ENCODE measurements around the gene CLUH. TPM values are rescaled to one million over a fixed set of nuclear protein-coding genes. Genes with fewer than 3 reads are reported as not detected.
"Not testable (repeated sequence)": the region's sequence is repeated elsewhere in the genome, so short reads cannot be mapped to it uniquely, and the experiment has no call there.

Gene CLUH
- total RNA-seq, 1 experiment from 2014 or later = 44.7 TPM

DNA sequence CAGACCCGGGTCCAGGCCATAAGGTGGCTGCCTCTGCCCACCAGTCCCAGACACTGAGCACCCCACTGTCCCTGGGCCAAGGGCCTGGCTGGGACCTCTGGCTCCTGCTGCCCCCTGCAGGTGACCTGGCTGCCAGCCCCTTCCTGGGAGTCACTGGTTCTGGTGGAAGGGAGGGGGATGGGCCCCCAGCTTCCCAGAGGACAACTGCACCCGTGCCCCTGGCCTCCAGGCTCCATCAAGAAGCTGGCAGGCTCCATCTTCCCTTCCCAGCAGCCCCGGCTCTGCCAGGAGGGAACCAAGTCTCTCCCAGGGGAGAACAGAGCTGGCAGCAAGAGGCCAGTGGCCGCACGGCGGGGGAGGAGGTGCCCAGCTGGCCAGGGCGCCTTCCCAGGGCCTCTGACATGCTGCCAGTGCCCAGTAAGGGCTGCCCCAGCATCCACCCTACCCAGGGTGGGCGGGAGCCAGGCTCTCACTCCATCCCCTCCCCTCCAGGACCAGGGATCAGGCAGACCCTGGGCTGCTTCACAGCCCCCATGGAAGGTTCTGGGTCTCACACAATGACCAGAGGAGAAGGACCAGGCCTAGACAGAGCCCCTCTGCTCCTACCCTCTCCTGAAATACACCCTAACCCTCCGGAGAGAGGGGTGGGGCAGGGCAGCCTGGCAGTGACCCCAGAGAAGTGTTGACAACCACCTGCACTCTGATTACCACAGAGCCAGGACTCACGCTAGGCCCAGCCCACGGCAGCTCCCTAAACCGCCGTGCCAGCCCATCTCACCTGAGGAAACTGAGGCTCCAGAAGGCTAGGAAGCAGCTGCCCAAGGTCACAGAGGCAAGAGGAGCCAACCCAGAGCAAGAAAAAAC is 3.6 kb downstream of the CLUH start:
- no peak for DNase-seq
- Histone ChIP-seq H3K36me3 (peaks cover 3% of the 10 kb centered on the region; the same call in 1 of the 2 replicates), H3K27me3 (no peaks in the 10 kb centered on the region), H3K4me3 (no peak overlapping the region), H3K9me3 (no peaks in the 10 kb centered on the region)

GRCh38 chr17:2706911-2707510 is 4.6 kb downstream of the CLUH start:
- Histone ChIP-seq H3K9me3 (no peaks in the 10 kb centered on the region), H3K36me3 (peaks cover 5% of the 10 kb centered on the region; the same call in 1 of the 2 replicates), H3K4me3 (no peak overlapping the region), H3K27me3 (no peaks in the 10 kb centered on the region)
- no peak for DNase-seq

GRCh38 chr17:2705888-2706795 is 5.4 kb downstream of the CLUH start:
- Histone ChIP-seq H3K36me3 (peaks cover 5% of the 10 kb centered on the region; the same call in 1 of the 2 replicates), H3K27me3 (no peaks in the 10 kb centered on the region), H3K9me3 (no peaks in the 10 kb centered on the region), H3K4me3 (no peak overlapping the region)
- DNase-seq = no peak

- no peak for DNase-seq
- H3K9me3 ChIP-seq = no peaks in the 10 kb centered on the region
- H3K27me3 ChIP-seq = no peaks in the 10 kb centered on the region
- peaks cover 5% of the 10 kb centered on the region; the same call in 1 of the 2 replicates for H3K36me3 ChIP-seq
- no peak overlapping the region for H3K4me3 ChIP-seq
Observed at GRCh38 chr17:2705263-2705662, 6.3 kb downstream of the CLUH start.

DNA sequence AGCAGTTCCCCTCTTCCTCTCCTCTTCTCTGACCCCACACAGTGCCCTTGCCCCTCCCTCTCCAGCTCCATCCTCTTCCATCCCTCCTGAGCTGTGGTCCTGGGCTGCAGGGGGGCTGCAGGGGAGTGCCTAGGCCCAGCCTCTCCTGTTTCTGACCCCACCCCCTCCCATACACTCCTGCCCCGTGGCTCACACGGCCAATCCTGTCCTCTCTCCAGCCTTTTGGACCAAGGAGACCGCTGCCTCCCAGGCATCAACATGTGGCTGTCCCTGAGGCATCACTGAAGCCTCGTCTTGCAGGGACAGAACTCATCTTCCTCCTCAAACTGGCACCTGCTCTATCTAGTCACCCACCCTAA is 6.7 kb downstream of the CLUH start:
- Histone ChIP-seq H3K27me3 (no peaks in the 10 kb centered on the region), H3K9me3 (no peaks in the 10 kb centered on the region), H3K36me3 (peaks cover 5% of the 10 kb centered on the region; the same call in 1 of the 2 replicates), H3K4me3 (no peak overlapping the region)
- no peak for DNase-seq

DNA sequence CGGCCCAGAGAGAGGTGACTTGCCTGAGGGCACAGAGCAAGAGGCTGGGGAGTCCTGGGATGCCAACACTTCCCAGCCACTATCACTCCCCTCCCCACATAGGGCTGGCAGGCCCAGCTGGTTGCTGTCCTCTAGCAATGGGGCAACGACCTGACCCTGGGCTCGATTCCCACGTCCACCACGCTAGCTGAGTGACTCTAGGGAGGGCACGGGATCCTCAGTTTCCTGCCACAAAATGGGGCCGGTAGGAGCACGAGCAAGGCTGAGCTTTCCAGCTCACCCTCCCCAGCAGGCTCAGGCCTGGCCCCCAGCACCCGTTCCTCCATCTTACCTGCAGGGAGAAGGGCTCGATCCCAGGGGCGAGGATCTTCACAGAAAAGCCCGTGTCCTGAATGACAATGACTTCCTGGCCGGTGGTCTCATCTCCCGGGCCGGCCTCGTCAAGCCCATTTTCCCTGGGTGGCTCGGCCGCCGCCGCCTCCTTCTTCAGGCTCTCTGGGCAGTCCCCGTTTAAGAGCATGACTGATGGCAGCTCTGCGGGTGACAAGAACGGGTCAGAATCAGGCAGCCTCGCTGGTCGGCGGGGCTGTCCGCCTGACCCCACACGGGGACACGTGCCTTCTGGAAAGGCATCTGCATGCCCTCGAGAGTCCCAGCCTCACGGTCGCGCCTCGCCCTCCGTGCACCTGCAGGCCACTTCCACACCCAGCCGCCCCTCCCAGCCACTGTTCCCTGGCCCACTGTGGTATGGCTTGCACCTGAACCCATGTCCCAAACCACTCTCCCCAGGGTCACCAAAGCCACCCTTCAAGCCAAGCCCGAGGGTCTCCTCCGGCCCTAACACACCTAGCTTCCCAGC is 7.3 kb downstream of the CLUH start:
- H3K4me3 ChIP-seq = no peak overlapping the region
- DNase-seq = no peak
- peaks cover 5% of the 10 kb centered on the region; the same call in 1 of the 2 replicates for H3K36me3 ChIP-seq
- no peaks in the 10 kb centered on the region for H3K9me3 ChIP-seq
- H3K27me3 ChIP-seq = no peaks in the 10 kb centered on the region

- Histone ChIP-seq H3K27me3 (no peaks in the 10 kb centered on the region), H3K9me3 (no peaks in the 10 kb centered on the region), H3K36me3 (peaks cover 5% of the 10 kb centered on the region; the same call in 1 of the 2 replicates), H3K4me3 (no peak overlapping the region)
- DNase-seq = no peak
Observed at GRCh38 chr17:2703606-2704005, 8.0 kb downstream of the CLUH start.

DNA sequence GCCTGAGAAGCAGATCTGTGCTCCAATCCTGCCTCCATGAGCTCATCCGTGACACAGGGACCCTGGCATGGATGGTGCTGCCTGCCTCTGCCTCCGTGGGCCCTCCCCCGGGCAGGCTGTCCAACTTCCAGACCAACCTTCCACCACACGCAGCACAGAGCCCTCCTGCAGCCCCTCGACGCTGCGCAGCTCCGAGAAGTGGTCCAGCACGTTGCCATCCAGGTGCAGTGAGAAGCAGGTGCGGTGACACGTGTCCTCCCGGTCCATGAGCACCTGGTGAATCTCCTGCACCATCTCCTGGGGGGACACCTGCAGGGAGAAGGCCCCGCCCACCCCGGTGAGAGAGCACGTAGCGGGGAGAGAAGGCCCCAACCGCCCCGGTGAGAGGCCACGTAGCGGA is 8.4 kb downstream of the CLUH start:
- no peak for DNase-seq
- no peaks in the 10 kb centered on the region for H3K9me3 ChIP-seq
- peaks cover 8% of the 10 kb centered on the region; the same call in 1 of the 2 replicates for H3K36me3 ChIP-seq
- H3K4me3 ChIP-seq = no peak overlapping the region
- no peaks in the 10 kb centered on the region for H3K27me3 ChIP-seq

- no peak for DNase-seq
- Histone ChIP-seq H3K4me3 (no peak overlapping the region), H3K9me3 (no peaks in the 10 kb centered on the region), H3K36me3 (peaks cover 8% of the 10 kb centered on the region; the same call in 1 of the 2 replicates), H3K27me3 (no peaks in the 10 kb centered on the region)
Observed at GRCh38 chr17:2701996-2702741, 9.4 kb downstream of the CLUH start.

GRCh38 chr17:2701161-2701995 is 10.2 kb downstream of the CLUH start:
- Histone ChIP-seq H3K36me3 (peaks cover 8% of the 10 kb centered on the region; the same call in 1 of the 2 replicates), H3K4me3 (no peak overlapping the region), H3K9me3 (no peaks in the 10 kb centered on the region), H3K27me3 (no peaks in the 10 kb centered on the region)
- DNase-seq = no peak

DNA sequence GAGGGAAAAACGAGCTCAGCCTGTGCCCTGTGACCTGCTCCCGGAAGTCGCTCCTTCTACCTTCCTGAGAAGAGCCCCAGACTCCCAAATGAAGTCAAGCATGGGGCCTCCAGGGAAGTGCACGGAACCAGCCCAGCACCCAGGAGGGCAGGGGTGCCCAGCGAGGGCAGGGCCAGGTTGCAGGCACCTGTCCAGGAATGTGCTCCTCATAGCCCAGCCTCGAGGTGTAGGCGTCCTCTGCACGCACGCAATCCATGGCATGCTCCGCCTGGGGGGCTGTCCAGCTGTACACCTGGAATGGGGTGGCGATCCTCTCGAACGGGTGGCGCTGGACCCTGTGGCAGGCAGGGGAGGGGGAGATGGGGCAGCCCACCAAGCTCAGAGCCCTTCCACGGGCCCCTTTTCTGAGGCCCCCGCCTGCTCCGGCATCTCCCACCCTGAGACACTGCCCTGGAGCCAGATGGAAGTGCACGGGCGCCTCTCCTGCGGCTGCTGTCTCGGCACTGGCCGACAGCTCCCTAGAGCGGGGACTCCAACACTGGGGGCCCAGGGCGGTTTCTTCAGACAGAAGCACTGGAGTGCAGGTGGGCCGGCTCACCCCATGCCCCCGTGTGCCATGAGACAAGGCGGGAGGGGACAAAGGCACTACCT is 10.9 kb downstream of the CLUH start:
- Histone ChIP-seq H3K36me3 (peaks cover 8% of the 10 kb centered on the region; the same call in 1 of the 2 replicates), H3K4me3 (no peak overlapping the region), H3K9me3 (no peaks in the 10 kb centered on the region), H3K27me3 (no peaks in the 10 kb centered on the region)
- DNase-seq = no peak

DNA sequence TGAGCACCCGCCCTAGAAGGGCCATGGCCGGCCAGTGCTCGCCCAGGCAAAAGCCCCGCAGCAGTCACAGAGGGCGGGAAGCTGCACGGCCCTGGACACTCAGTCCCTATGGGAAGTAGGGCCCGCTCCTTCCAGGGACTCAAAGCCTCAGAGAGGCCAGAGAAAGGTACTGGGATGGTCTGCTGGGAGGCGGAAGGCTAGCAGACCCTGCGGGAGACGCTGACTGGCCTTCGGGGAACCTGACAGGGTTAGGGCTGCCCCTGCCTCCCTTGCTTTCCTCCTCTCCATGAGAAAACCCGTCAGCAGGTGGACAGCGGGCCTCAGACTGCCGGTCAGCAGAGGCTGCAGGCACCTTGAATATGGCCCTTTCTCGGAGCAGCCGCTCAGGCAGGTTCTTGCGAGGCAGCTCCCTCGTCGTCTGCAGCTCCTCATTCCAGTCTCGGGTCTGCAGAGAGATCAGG is 11.5 kb downstream of the CLUH start:
- H3K27me3 ChIP-seq = no peaks in the 10 kb centered on the region
- H3K36me3 ChIP-seq = peaks cover 10% of the 10 kb centered on the region; the same call in 1 of the 2 replicates
- H3K4me3 ChIP-seq = no peak overlapping the region
- no peak for DNase-seq
- no peaks in the 10 kb centered on the region for H3K9me3 ChIP-seq

- H3K9me3 ChIP-seq, H3K4me3 ChIP-seq, DNase-seq, H3K27me3 ChIP-seq: not testable (repeated sequence)
- peaks cover 10% of the 10 kb centered on the region; the same call in 1 of the 2 replicates for H3K36me3 ChIP-seq
Observed at GRCh38 chr17:2699216-2699805, 12.3 kb downstream of the CLUH start.

Data from MG63 (cell line).